HG03520 (cell line): ENCODE measurements around the gene MDGA2.

ENCODE experiments used
- ATAC-seq: cut with Tn5 transposase; IDR thresholded peaks from one replicate; pipeline ENCODE4 v1.9.1; 2021; ENCODE audit warnings: mild to moderate bottlenecking, moderate library complexity; ENCODE audit not compliant: unreplicated experiment

MDGA2 gene

DNA sequence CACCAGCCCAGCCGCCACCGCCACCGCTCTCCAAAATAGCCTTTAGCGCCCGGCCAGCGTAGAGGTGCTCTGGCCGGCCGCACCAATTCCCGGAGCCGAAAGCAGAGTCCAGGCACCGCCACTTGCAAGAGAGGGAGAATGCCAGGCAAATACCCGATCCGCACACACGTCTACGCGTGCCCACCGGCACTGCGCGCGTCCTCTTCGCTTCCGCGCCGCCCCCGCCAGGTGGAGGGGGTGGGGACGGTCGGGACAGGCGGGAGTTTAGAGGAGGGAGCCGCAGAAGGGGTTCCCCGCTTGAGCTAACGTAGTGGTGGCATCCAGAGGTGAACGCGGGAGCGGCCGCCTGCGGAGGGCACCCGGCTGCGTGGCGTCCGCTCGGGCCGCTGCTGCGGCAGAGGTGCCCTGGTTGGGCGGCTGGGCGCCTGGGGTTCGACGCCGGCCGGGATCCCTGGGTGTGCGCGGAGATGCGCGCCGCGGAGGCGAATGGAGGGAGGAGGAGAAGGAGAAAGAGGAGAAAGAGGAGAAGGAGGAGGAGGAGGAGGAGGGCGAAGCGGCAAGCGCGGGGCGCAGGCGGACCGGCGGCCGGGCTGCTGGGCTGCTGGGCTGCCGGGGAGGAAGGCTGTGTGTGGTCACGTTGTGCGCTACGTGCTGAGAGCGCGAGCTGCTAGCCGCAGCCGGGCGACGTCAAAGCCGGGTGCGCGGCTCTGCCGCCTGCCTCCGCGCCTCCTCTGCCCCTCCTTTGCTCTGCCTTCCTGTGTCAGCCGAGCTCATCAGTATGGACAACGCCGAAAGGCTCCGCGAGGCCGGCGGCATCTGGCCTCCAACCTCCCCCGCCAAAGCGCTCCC, at the start of gene MDGA2:
Gene MDGA2 (minus strand): TSS at position 140 of the 849 bp plus-strand sequence.
- ATAC-seq, result no peak

GRCh38 chr14:47722929-47723693, 47.7 kb upstream of the MDGA2 start:
- no peak for ATAC-seq

GRCh38 chr14:47720281-47720680, 44.9 kb upstream of the MDGA2 start:
- no peak for ATAC-seq

DNA sequence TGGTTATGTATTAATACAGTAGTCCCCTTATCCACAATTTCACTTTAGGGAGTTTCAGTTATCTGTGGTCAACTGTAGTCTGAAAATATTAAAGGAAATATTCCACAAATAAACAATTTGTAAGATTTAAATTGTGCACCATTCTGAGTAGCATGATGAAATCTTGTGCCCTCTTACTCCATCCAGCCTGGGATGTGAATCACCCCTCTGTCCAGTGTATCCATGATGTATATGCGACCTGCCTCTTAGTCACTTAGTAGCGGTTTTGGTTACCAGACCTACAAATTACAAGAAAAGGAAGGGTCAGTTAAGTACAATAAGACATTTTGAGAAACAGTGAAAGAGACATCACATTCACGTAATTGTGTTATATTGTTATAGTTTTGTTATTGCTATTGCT, 39.9 kb upstream of the MDGA2 start:
- no peak for ATAC-seq

DNA sequence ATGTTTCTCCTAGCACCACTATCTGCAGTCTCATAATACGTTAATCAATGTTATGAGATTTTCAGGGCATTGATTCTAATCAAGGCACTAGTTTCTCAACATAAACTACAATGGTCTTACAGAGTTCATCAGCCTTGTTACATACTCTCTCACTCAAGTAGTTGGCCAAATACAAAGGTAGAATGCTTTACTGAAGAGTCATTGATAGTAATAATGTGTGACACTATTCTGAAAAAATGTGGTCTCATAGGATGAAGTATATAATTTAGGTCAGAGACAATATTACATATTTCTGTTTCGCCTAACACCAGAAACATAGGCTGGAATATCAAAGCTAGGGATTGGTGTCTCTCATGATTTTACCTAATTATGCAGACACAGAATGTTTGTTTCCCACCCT, 35.2 kb upstream of the MDGA2 start:
- no peak for ATAC-seq

- no peak for ATAC-seq
These were observed 30.3 kb upstream of the MDGA2 start for GRCh38 chr14:47705683-47706082.

GRCh38 chr14:47691829-47692228, 16.4 kb upstream of the MDGA2 start:
- no peak for ATAC-seq

DNA sequence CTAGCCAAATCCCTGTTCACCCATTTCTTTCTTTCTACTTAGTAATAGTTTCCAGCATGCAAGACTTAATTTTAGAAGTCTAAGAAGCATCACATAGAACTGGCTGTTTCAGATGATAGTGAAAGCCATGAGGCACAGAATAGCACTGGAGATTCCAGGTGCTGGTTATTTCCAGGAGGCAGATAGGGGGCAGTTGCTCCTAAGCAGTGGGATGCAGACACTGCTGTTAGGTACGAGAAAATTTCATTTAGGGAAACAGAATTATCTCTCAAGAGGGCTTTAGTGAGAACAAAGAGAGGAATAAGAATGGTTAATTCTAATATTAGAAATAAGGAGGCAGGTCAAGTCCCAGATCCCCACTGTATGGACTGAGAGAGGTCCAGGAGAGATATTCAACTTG, 3.6 kb upstream of the MDGA2 start:
- no peak for ATAC-seq

DNA sequence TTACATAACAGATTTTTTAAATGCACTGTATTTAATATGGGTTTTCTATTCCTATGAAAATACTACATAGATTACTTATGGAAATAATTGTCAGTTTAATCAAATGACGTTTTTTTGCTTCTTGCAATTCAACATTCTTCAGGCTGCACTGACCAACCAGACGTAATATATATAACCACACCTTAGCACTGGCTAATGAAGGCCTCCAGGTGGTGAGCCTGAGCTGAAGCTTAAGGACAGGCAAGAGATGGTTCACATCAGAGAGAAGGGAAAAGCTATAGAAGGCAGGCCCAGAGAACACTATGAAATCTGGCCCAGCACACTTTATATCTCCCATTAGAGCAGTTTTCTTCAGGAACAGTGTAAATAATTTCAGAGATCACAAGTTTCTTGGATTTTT, 2.8 kb upstream of the MDGA2 start:
- no peak for ATAC-seq

DNA sequence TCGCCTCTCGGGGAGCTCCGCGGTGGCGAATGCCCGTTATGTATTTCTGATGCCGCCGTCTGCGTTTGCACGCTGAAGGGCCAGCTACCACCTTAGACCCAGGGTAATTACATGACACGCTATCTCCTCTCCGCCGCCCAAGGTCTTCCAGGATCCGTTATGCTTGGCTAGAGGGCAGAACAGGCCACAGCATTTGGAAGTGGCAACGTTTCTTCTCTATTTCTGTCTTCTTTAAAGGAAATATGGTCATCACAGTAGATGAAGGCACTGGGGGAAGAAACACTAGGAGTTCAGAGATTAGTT, 861 bp upstream of the MDGA2 start:
- no peak for ATAC-seq

DNA sequence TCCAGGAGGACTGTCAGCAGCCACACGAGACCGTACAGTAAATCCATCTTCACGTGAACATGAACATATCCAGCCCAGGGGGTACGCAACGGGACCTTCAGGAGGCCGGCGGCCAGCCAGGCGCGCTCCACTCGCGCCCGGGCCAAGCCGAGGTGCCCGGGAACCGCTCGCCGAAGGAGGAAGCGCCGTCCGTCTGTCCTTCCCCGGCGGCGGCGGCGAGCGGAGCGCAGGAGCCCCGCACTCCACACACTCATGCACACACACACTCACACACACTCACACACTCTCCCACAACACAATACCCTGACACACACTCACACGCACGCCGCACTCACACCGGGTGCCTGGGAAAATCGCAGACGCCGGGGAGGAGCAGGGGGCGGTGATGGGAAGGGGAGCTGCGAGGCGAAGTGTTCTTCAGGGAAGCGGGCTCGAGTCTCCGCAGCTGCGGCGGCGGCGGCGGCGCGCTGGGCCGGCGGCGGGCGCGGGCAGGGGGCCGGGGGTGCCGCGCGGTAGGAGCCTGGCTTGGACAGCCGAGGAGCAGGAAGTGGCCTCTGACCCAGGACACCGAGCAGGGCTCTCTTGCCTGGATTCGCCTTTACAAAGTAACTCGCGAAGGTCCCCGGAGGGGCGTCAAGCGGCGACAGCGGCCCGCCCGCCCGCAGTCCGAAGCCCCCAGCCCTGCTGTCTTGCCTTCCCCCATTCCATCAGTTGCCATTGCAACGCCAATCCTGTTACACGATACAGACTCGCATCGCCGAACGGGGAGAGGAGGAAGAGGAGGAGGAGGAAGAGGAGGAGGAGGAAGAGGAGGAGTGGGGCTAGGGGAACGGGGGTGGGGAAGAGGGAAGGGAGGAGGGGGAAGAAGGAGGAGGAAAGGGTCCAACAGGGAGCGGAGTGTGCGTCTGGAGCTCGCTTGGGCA, 601 bp downstream of the MDGA2 start:
- no peak for ATAC-seq

DNA sequence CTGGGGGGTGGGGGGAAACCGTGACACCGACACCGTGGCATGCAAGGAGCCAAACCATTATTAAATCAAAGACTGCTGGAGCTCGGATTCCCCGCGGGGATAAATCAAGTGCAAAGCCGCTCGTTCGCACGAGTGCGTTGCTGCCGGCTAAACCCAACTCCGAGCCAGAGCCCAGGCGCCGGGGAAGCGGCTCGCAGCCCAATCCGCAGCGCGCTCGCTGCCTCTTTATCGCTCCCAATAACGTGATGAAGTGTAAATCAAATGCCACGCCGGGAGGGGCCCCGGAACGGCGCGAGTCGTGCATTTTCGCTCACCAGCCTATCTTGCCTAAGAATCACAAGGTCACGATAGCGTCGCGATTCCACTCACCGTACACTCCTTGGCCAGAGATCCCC, 1.3 kb downstream of the MDGA2 start:
- ATAC-seq, result no peak

GRCh38 chr14:47665337-47666134, 9.9 kb downstream of the MDGA2 start:
- ATAC-seq, result no peak

GRCh38 chr14:47662466-47662865, 12.9 kb downstream of the MDGA2 start:
- ATAC-seq, result no peak

- ATAC-seq, result no peak
These were observed 15.2 kb downstream of the MDGA2 start for GRCh38 chr14:47660158-47660557.

DNA sequence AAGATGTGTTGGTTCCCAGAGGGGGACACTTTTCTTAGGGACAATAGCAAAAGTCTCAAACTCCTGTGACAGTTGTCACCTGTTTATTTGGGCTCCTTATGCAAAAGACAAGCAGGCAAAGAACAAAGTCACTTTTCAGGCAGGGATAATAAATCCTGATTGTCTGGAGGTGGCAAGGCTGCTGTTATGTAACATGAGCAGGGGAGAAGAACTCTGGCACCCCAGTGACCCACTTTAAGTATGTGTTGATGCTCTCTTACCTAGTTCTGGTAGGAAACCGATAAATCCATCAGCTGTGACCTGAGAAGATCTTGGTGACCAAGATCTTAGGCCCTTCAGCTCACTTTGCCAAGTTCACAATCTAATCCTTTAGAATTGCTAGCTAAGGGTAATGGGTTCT, 17.4 kb downstream of the MDGA2 start:
- ATAC-seq, result no peak

DNA sequence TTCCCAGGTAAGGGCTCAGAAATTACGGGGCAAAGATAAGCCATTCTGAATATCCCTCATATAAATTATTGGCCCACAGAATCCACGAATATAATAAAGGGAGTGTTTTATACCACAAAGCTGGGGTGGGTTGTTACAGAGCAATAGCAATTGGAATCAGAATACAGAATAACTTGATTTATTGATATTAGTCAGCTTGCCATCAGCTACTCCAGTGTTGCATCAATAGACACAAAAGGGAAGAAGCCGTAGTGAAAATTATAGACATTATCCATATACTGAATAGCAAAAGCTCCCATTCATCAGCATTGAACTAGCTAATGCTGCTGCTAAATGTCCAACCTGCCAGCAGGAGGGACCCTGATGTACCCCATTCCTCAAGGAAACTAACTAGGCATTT, 18.3 kb downstream of the MDGA2 start:
- no peak for ATAC-seq

GRCh38 chr14:47651337-47651736, 24.1 kb downstream of the MDGA2 start:
- ATAC-seq, result no peak

DNA sequence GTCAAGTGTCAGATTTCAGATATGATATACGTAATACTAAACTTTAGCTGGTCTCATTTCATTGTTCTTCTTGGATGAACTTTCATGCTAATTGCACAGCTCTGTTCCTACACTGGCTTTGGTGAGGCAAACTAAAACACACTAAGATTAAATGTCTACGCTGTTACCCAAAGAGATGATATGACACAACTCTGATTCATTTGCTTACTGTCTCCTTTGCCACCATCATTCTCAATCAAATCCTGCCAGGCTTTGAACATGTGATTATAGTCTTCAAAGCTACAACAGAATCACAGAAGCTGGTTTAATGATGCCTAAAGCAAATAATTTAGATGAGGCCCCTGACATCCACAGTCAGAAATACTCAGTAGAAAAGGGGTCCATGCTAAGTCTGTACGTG, 37.7 kb downstream of the MDGA2 start:
- ATAC-seq, result no peak

- ATAC-seq, result no peak
These were observed 49.0 kb downstream of the MDGA2 start for GRCh38 chr14:47626151-47627035.
